H1 (cell line): ENCODE measurements around the gene PRAF2. TPM values are rescaled to one million over a fixed set of nuclear protein-coding genes. Genes with fewer than 3 reads are reported as not detected.

Source experiments
- CTCF ChIA-PET: fragments of 300-600 bp; sonication (Branson Sonifier 250); formaldehyde crosslinking; loops from one replicate; lab custom pipeline; 2021; ENCODE audit not compliant: partially characterized antibody; lab: Charles Lee
- POLR2A ChIA-PET: fragments of 300-600 bp; sonication (Branson Sonifier 250); formaldehyde crosslinking; loops from one replicate; lab custom pipeline; 2021; ENCODE audit warnings: inconsistent platforms; ENCODE audit not compliant: partially characterized antibody; lab: Charles Lee
- DNase-seq, 2 experiments: peaks; one replicate each; pipeline versions ENCODE4 v3.0.0 to v3.0.0-alpha.2; 2010 to 2022; ENCODE audit warnings: low spot score in 2 of 2, low read depth in 1 of 2, mixed read lengths in 1 of 2
- FAIRE-seq: peaks from 2 replicates; lab custom pipeline; 2011; peaks lifted over from hg19 to GRCh38; lab: Jason Lieb, UNC
- H2AFZ ChIP-seq: 2 replicates; pipeline ENCODE4 v1.8.1; 2012; ENCODE audit warnings: low read length, inconsistent platforms
- H2AK5ac ChIP-seq: 2 replicates; pipeline ENCODE4 v1.6.1; 2013; ENCODE audit warnings: low read depth, low read length
- H2BK120ac ChIP-seq: replicated peaks from 2 replicates; pipeline ENCODE3; 2013; ENCODE audit warnings: low read depth, low read length, inconsistent platforms
- H2BK12ac ChIP-seq: 2 replicates; pipeline ENCODE4 v1.6.1; 2013; ENCODE audit warnings: low read depth, low read length
- H2BK15ac ChIP-seq: 2 replicates; pipeline ENCODE4 v1.6.1; 2013; ENCODE audit warnings: low read length
- H2BK20ac ChIP-seq: 2 replicates; pipeline ENCODE4 v1.6.1; 2013; ENCODE audit warnings: low read length
- H2BK5ac ChIP-seq: 2 replicates; pipeline ENCODE4 v1.6.1; 2013; ENCODE audit warnings: low read depth, low read length
- H3K14ac ChIP-seq: 2 replicates; pipeline ENCODE4 v1.6.1; 2013; ENCODE audit warnings: inconsistent platforms; ENCODE audit not compliant: insufficient read length
- H3K18ac ChIP-seq: 2 replicates; pipeline ENCODE4 v1.6.1; 2013; ENCODE audit warnings: low read length; ENCODE audit errors: extremely low read depth
- H3K23ac ChIP-seq: 2 replicates; pipeline ENCODE4 v1.6.1; 2013; ENCODE audit warnings: inconsistent platforms; ENCODE audit not compliant: insufficient read length
- H3K23me2 ChIP-seq: 2 replicates; pipeline ENCODE4 v1.6.1; 2013; ENCODE audit warnings: low read depth, low read length
- H3K27ac ChIP-seq: 2 replicates; pipeline ENCODE4 v1.6.1; 2011; ENCODE audit warnings: low read depth, low read length, inconsistent platforms
- H3K27me3 ChIP-seq, 4 experiments: replicated peaks in 1 of 4; 1 replicate in 1 of 4; 2 replicates in 3 of 4; pipeline versions ENCODE4 v1.6.1 to v1.8.1; 2011 to 2013; ENCODE audit warnings: low read length in 3 of 4, mild to moderate bottlenecking in 3 of 4, inconsistent platforms in 2 of 4, mixed read lengths in 2 of 4, moderate library complexity in 1 of 4; ENCODE audit not compliant: control insufficient read depth in 3 of 4, insufficient read depth in 3 of 4; ENCODE audit errors: extremely low read depth in 1 of 4
- H3K36me3 ChIP-seq, 4 experiments: 2 replicates each; pipeline versions ENCODE4 v1.6.1 to v1.8.1; 2011 to 2013; ENCODE audit warnings: mild to moderate bottlenecking in 4 of 4, low read length in 3 of 4, moderate library complexity in 2 of 4, control low read depth in 1 of 4, inconsistent platforms in 1 of 4; ENCODE audit not compliant: insufficient read depth in 4 of 4, control insufficient read depth in 2 of 4
- H3K4ac ChIP-seq: replicated peaks from 2 replicates; pipeline ENCODE3; 2013; ENCODE audit warnings: low read length, low read depth, mixed read lengths, inconsistent platforms; ENCODE audit not compliant: insufficient read length
- H3K4me1 ChIP-seq, 4 experiments: replicated peaks in 1 of 4; 1 replicate in 1 of 4; 2 replicates in 3 of 4; pipeline versions ENCODE4 v1.6.1 to v1.8.1; 2011 to 2013; ENCODE audit warnings: low read length in 3 of 4, inconsistent platforms in 2 of 4, mixed read lengths in 1 of 4; ENCODE audit not compliant: insufficient read depth in 4 of 4, control insufficient read depth in 3 of 4
- H3K4me2 ChIP-seq, 2 experiments: 2 replicates each; pipeline versions ENCODE4 v1.6.1 to v1.8.1; 2011 to 2013; ENCODE audit warnings: low read depth in 2 of 2, low read length in 2 of 2, control low read depth in 1 of 2, inconsistent platforms in 1 of 2, mild to moderate bottlenecking in 1 of 2; ENCODE audit not compliant: insufficient read depth in 1 of 2
- H3K4me3 ChIP-seq, 4 experiments: fragments of 200-600, 300-600 bp in 1 of 4; sonication (generic), shearing (Covaris generic), sonication (Bioruptor Twin) in 1 of 4; 2 replicates each; pipeline versions ENCODE4 v1.5.1 to v1.8.1; 2011 to 2016; ENCODE audit warnings: low read length in 4 of 4, low read depth in 3 of 4, control low read depth in 2 of 4, inconsistent platforms in 2 of 4, mild to moderate bottlenecking in 2 of 4, mixed read lengths in 1 of 4, moderate library complexity in 1 of 4; ENCODE audit not compliant: insufficient read depth in 2 of 4; ENCODE audit errors: extremely low read depth in 1 of 4
- H3K56ac ChIP-seq: replicated peaks from 2 replicates; pipeline ENCODE3; 2013; ENCODE audit warnings: low read depth, mild to moderate bottlenecking, mixed read lengths, low read length, inconsistent platforms; ENCODE audit not compliant: insufficient read length
- H3K79me1 ChIP-seq: 2 replicates; pipeline ENCODE4 v1.6.1; 2013; ENCODE audit warnings: low read depth, low read length, control low read depth
- H3K79me2 ChIP-seq, 2 experiments: 2 replicates each; pipeline versions ENCODE4 v1.6.1 to v1.8.1; 2012 to 2013; ENCODE audit warnings: low read length in 2 of 2, mild to moderate bottlenecking in 2 of 2, inconsistent platforms in 1 of 2; ENCODE audit not compliant: insufficient read depth in 2 of 2, control insufficient read depth in 1 of 2
- H3K9ac ChIP-seq, 4 experiments: replicated peaks in 1 of 4; 1 replicate in 1 of 4; 2 replicates in 3 of 4; pipeline versions ENCODE4 v1.6.1 to v1.8.1; 2011 to 2013; ENCODE audit warnings: low read depth in 3 of 4, low read length in 3 of 4, control low read depth in 2 of 4, mild to moderate bottlenecking in 2 of 4, moderate library complexity in 2 of 4, inconsistent platforms in 1 of 4; ENCODE audit errors: extremely low read depth in 1 of 4
- H3K9me3 ChIP-seq, 2 experiments: 2 replicates each; pipeline versions ENCODE4 v1.6.1 to v1.8.1; 2012 to 2013; ENCODE audit warnings: mild to moderate bottlenecking in 2 of 2, moderate library complexity in 2 of 2, control low read depth in 1 of 2, inconsistent platforms in 1 of 2, low read depth in 1 of 2, low read length in 1 of 2, mixed read lengths in 1 of 2; ENCODE audit not compliant: insufficient read depth in 2 of 2
- H4K20me1 ChIP-seq, 2 experiments: replicated peaks in 1 of 2; 2 replicates each; pipeline versions ENCODE3 to v1.8.1; 2011 to 2013; ENCODE audit warnings: inconsistent platforms in 2 of 2, low read length in 2 of 2, mild to moderate bottlenecking in 1 of 2; ENCODE audit not compliant: insufficient read depth in 2 of 2, control insufficient read depth in 1 of 2
- H4K5ac ChIP-seq: 2 replicates; pipeline ENCODE4 v1.6.1; 2013; ENCODE audit warnings: low read length, low read depth, mixed read lengths, inconsistent platforms; ENCODE audit not compliant: insufficient read length
- H4K8ac ChIP-seq: 2 replicates; pipeline ENCODE4 v1.8.0; 2013; ENCODE audit warnings: mild to moderate bottlenecking, moderate library complexity, low read length, inconsistent platforms; ENCODE audit not compliant: insufficient read depth; ENCODE audit errors: extremely low read depth
- H4K91ac ChIP-seq: replicated peaks from 2 replicates; pipeline ENCODE3; 2013; ENCODE audit warnings: low read length, mixed read lengths, inconsistent platforms; ENCODE audit not compliant: insufficient read length
- ASH2L ChIP-seq: fragments of 200-600, 300-600 bp; sonication (generic); IDR thresholded peaks from one replicate; pipeline ENCODE4 v1.7.1; 2017; ENCODE audit warnings: low read length
- CEBPB ChIP-seq: IDR thresholded peaks from 2 replicates; pipeline ENCODE4 v1.6.1; 2012; ENCODE audit warnings: low read depth, low read length
- CHD2 ChIP-seq: IDR thresholded peaks from 2 replicates; pipeline ENCODE4 v1.6.1; 2012; ENCODE audit warnings: low read length, improper control_type of control experiment
- CREB1 ChIP-seq: IDR thresholded peaks from 2 replicates; pipeline ENCODE4 v1.6.1; 2012; ENCODE audit warnings: inconsistent platforms
- GTF2F1 ChIP-seq: IDR thresholded peaks from 2 replicates; pipeline ENCODE4 v1.6.1; 2012; ENCODE audit warnings: low read depth, low read length, improper control_type of control experiment, borderline replicate concordance
- NRF1 ChIP-seq: IDR thresholded peaks from 2 replicates; pipeline ENCODE4 v1.6.1; 2011; ENCODE audit warnings: mild to moderate bottlenecking, low read depth, low read length, improper control_type of control experiment
- PHF8 ChIP-seq: fragments of 200-600 bp; sonication (generic); conservative IDR thresholded peaks from 2 replicates; pipeline ENCODE4 v1.7.1; 2012; ENCODE audit warnings: low read depth, mild to moderate bottlenecking, inconsistent platforms, low read length, moderate library complexity
- RBBP5 ChIP-seq: IDR thresholded peaks from 2 replicates; pipeline ENCODE4 v1.7.1; 2012; ENCODE audit warnings: low read depth, mild to moderate bottlenecking, inconsistent platforms, low read length, moderate library complexity, borderline replicate concordance
- RFX5 ChIP-seq: IDR thresholded peaks from 2 replicates; pipeline ENCODE4 v1.6.1; 2011; ENCODE audit warnings: low read depth, low read length, improper control_type of control experiment, borderline replicate concordance
- SP2 ChIP-seq: IDR thresholded peaks from 2 replicates; pipeline ENCODE4 v1.6.1; 2012; ENCODE audit warnings: mild to moderate bottlenecking, low read length, inconsistent platforms
- SP4 ChIP-seq: IDR thresholded peaks from 2 replicates; pipeline ENCODE4 v1.6.1; 2012; ENCODE audit warnings: low read length, inconsistent platforms
- TBP ChIP-seq: IDR thresholded peaks from 2 replicates; pipeline ENCODE4 v1.6.1; 2011; ENCODE audit warnings: low read depth, low read length, improper control_type of control experiment
- YY1 ChIP-seq: IDR thresholded peaks from 2 replicates; pipeline ENCODE4 v1.6.1; 2011; ENCODE audit warnings: low read depth, mild to moderate bottlenecking, low read length
- WGBS, 2 experiments: shearing (Covaris generic) in 1 of 2; methylation state at CpG; one replicate each; pipeline versions ENCODE4 v1.1.6 to v1.1.7; 2013 to 2015; ENCODE audit warnings: low lambda C conversion rate in 2 of 2, mixed read lengths in 2 of 2, inconsistent platforms in 1 of 2, low coverage in 1 of 2, missing lambda C conversion rate in 1 of 2; ENCODE audit not compliant: insufficient replicate concordance in 2 of 2, insufficient coverage in 1 of 2, insufficient read length in 1 of 2; ENCODE audit errors: extremely low coverage in 1 of 2, missing lambda C conversion rate in 1 of 2; 5-methylcytosine and 5-hydroxymethylcytosine counted together
- polyA plus RNA-seq, 7 experiments: library from polyadenylated mRNA; depleted of rRNA in 3 of 7; stranded (reverse) in 5 of 7; unstranded in 2 of 7; fragments of >200 nt in 5 of 7; fragments of 200-250 nt in 2 of 7; gene quantifications; 1 replicate in 5 of 7; 2 replicates in 1 of 7; 4 replicates in 1 of 7; pipeline versions ENCODE4 v1.2.1 to v1.2.3, GENCODE V29; 2011 to 2013; ENCODE audit warnings: missing spikeins in 2 of 7, mixed read lengths in 2 of 7
- total RNA-seq: library from RNA; stranded (reverse); fragmentation: NEBNext Ultra II Directional; extraction: Animal tissue kit (Norgen Biotek cat#: 25700); gene quantifications from 2 replicates; pipeline ENCODE4 v1.2.1, GENCODE V29; 2021

Gene PRAF2
- total and polyA plus RNA-seq, 2 of the 8 experiments (the other 6 are each of a cell fraction or from before 2014, with no cell fraction given): 11.3 to 15.4 TPM

DNA sequence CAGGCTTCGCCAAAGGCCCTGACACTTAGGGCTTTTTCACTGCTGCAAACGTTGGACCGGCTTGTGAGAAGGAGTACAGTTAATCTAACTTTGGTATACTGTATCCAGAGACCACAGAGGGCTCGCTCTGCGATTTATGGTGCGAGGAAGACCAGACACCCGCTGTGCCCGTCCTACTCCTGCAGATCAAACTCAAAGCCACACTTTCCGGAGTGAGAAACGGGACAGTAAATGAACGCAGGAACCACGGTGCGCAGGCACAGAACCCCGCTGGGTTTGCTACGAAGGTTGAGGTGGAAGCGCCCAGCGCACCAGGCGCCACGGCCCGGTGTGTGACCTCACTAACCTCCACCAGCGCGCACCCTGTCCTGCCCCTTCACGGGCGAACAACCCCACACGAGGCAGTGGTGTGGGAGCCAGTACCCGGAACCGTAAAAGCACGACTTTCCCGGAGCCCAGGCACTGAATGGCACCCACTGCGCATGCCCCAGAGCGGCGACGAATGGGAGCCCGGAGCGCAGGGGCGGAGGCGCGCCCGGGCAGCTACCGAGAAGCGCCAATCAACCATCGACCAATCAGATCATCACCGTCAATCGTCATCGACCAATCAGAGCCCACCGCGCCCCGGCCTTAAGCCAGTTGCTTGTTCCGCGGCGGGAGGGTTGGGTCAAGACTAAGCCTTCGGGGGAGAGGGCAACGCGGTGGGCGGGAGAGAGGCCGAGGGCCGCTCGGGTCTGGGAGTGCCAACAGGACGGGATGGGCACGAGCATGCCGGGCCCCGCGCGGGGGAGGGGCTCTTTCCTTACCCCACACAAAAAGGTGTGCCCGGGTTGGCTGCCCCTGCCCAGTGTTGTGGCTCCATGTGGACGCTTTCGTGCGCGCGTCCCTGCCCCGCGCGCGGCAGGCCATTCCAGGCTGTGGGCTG, 27.2 kb upstream of the PRAF2 start:
- peaks cover 2% of the 10 kb centered on the region; the same call in 1 of the 2 replicates for H3K23me2 ChIP-seq
- 3% methylated on average over 29 of the region's 74 CpGs; no CpG with 5 or more reads in 1 of the 2 experiments for WGBS, 2 experiments
- no peak overlapping the region; the same call in 1 of the 2 replicates for H3K27ac ChIP-seq
- H4K20me1 ChIP-seq: no peaks in the 10 kb centered on the region
- peak overlapping the region; percentile 87; the same call in 1 of the 2 replicates for H3K18ac ChIP-seq
- H3K23ac ChIP-seq: no peak overlapping the region
- peak overlapping the region; percentile 89 for H4K91ac ChIP-seq
- DNase-seq: peak; percentile 78 to 86
- no peak overlapping the region for H3K56ac ChIP-seq
- H3K4me3 ChIP-seq: peak overlapping the region; percentile 68 to 94 (median 84)
- H2AK5ac ChIP-seq: no peak overlapping the region
- ChIA-PET POLR2A (interaction anchor here (1.0 kb wide), 1 partner anchor 22 kb away, joined by 3 read pairs; no protein-coding TSS in a partner anchor), CTCF (no interaction called here)
- H2BK15ac ChIP-seq: no peak overlapping the region
- no peak overlapping the region for H3K4ac ChIP-seq
- H3K9ac ChIP-seq: peak overlapping the region in 3 of 4 experiments; percentile 25 to 76 (median 35); a peak in 6 of 7 replicates
- H2BK5ac ChIP-seq: no peak overlapping the region
- H3K27me3 ChIP-seq: no peaks in the 10 kb centered on the region
- peak overlapping the region; percentile 60 for H4K5ac ChIP-seq
- no peak overlapping the region for H2BK12ac ChIP-seq
- H3K4me1 ChIP-seq: no peaks in the 10 kb centered on the region; a peak in 1 of 7 replicates
- H3K79me1 ChIP-seq: no peaks in the 10 kb centered on the region
- H3K36me3 ChIP-seq: no peaks in the 10 kb centered on the region
- H2AFZ ChIP-seq: peak overlapping the region; percentile 74
- H4K8ac ChIP-seq: no peak overlapping the region; the same call in none of the 2 replicates
- H2BK20ac ChIP-seq: no peak overlapping the region
- peak overlapping the region; percentile 74 to 77 for H3K4me2 ChIP-seq
- no peak overlapping the region for H2BK120ac ChIP-seq
- no peak for FAIRE-seq
- no peak overlapping the region for H3K14ac ChIP-seq
- no peaks in the 10 kb centered on the region for H3K9me3 ChIP-seq
- peaks cover 0 to 3% of the 10 kb centered on the region in 2 experiments; a peak in 1 of 4 replicates for H3K79me2 ChIP-seq
- TF ChIP-seq YY1: no peak
- peak; percentile 83; the same call in 1 of the 2 replicates for TF ChIP-seq RBBP5
- TF ChIP-seq TBP: peak; percentile 50; the same call in 1 of the 2 replicates
- no peak for TF ChIP-seq SP4
- peak; percentile 29; the same call in 1 of the 2 replicates for TF ChIP-seq SP2
- no peak for TF ChIP-seq GTF2F1
- TF ChIP-seq RFX5: no peak
- TF ChIP-seq CREB1: 0 out of 2 replicates have a peak, but pooled peaks have one; percentile 7
- peak; percentile 43 for TF ChIP-seq ASH2L
- peak; percentile 78 for TF ChIP-seq NRF1
- no peak for TF ChIP-seq CEBPB
- TF ChIP-seq CHD2: peak; percentile 61
- TF ChIP-seq PHF8: peak; percentile 51; the same call in 1 of the 2 replicates
